Activated CD8-positive, alpha-beta memory T cell treated with anti-CD3 and anti-CD28 coated beads, Interleukin-2, amount 50 U/mL, for 1 hour (primary cell): ENCODE results near the gene TLE1.
"Not testable (repeated sequence)": the region's sequence is repeated elsewhere in the genome, so short reads cannot be mapped to it uniquely, and the experiment has no call there.

Experiments
- DNase-seq: peaks from one replicate; pipeline ENCODE4 v3.0.0-alpha.2; 2020; ENCODE audit errors: extremely low read depth

Gene TLE1

DNA sequence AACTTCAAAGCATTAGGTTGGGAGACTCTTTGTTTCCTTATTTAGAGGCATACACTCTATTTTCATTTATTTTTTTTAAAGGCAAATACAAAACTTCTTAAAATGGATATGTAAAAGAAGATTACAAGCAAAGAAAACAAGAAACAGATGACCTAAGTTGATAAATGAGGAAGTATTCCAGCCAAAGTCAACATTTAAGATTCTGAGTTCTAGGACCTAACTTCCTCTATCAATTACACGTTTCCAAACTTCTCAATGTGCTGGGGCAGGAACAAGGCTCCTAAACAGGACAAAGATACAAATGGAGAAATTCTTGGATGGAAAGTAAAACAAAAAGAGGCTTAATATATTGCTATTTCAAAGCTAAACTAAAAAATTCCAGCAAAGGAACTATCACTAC lies 89.5 kb downstream of the TLE1 start:
- DNase-seq = no peak

DNA sequence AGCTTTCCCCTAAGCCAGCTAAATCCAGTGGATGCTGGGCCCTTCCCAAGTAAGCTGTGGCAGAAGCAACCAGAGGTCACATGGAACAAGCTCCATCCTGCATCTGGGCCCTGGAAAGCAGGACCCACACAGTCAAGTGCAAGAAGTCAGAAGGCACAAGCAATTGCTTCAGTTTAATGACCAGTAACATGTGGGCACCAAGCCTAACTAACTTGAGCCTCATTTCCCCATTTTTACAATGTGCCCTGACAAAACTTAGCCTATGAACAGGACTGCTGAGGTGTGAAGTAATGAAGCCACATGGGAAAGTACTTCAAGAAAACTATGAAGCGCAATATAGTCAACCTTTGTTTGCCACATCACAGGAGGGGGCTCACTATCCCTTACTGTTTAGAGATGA lies 90.5 kb downstream of the TLE1 start:
- no peak for DNase-seq

DNA sequence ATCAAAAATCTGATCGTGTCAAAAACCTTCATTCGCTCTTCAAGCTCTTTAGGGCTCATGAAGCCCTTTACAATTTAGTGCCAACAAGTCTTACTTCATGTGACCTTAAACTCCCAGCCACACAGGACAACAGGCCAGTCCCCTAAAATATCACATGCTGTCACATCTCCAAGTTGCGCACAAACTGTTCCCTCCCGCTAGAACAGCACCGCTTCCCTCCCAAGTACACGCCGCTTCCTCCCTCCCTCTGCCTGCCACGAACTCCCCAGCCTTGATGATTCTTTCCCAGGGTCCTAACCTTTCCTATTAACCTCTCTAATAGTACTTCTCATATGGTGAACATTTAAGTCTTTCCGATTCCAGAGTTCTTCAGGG lies 91.2 kb downstream of the TLE1 start:
- no peak for DNase-seq

DNA sequence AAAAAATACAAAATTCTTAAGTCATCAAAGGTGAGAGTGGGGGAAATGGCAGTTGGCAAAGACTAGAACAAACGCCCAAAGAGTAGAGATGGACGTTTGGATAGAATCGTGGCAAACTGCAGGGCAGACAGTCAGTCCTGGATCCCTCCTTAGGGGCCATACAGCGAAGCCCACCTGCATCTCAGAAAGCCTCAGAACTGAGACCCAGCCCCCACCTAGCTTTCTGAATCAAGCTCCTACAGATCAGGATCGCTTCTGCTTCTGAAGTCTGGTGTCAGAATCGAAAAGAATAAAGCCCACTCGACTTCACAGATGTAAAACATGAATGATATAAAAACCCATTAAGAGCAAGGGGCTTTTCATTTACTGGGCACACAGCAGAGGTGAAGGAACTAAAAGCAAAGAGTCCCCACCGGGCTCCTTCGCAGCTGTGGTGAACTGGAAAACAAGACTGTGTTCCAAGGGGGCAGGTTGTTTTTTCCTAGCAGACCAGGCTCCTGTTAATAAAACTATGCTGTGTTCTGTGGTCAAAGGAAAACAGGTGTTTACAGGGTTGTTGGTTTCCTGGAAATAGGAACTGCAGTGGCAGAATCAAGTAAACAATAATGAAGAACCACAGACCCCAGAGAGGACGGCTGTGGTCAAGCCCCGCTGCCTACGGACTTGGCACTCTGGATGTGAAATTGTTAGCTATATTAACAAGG lies 91.8 kb downstream of the TLE1 start:
- no peak for DNase-seq

DNA sequence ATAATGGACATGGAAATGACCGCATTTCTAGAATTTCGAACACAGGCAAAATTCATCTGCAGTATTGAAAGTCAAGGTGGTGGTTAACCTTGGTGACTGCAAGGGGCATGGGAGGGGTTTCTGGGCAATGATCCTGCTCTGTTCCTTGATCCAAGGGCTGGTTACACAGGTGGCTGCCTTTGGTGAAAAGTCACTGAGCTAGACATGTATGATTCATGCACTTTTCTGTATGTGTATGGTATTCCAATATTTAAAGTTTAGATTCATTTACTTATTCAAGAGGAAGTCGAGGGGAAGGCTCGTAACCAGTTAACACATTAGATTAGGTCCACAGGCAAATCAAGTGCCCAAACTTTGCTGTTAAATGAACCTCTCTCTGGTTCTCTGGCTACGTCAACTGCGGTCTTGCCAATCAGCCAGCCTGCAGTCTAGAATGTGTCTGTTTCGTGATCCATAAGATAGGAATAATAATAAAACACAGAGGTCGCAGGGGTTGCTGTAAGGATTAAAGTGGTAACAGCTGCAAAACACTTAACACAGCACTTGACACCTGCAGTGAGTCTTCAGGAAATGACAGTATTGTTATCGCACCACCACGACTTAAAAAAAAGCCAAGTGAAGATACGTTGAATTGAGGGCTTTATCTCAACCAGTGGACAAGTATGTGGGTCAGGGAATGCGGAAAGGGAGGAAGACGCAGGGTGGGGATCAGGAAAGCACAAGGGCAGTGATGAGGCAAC lies 92.5 kb downstream of the TLE1 start:
- no peak for DNase-seq

DNA sequence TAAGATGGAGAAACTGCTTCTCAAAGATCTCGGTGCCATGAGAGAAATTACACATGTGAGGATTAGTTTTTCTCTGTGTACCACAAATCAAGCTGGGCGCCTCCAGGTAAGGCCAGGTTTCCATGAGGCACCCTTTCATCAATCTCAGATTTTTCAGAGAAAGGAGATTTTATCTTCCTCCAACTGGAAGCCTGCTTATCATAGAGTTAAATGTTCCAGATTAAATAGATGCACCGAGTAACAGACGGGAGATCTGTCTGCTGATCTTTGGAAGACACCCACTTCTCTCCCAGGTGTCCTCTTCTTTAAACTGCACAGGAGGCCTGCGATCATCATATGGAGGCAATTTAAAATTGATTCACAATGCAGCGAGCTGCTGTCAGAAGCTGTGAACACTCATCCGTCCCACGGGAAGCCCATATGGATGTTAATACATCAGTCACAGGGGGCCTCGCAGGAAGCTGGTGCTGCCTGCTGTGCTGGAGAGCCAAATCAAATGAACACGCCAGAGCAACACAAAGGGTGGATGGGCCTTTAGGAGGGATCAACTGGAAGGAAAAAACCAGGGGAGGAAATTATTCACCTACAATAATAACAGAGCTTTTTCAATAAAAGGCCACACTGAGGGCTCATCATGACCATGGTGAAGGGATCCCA lies 93.3 kb downstream of the TLE1 start:
- DNase-seq = no peak

DNA sequence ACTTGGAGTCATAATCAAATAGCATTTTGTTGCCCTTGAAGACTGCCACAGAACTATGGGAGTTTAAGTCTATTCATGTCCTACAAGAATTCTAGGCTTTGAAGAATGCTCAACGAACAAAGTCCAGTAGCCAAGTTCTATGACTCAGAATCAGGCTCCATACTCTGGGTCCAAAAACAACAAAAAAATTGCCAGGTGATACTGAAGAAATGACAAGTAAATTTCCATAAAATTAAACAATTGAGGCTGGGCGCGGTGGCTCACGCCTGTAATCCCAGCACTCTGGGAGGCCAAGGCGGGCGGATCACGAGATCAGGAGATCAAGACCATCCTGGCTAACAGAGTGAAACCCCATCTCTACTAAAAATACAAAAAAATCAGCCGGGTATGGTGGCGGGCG lies 94.1 kb downstream of the TLE1 start:
- DNase-seq = not testable (repeated sequence)

DNA sequence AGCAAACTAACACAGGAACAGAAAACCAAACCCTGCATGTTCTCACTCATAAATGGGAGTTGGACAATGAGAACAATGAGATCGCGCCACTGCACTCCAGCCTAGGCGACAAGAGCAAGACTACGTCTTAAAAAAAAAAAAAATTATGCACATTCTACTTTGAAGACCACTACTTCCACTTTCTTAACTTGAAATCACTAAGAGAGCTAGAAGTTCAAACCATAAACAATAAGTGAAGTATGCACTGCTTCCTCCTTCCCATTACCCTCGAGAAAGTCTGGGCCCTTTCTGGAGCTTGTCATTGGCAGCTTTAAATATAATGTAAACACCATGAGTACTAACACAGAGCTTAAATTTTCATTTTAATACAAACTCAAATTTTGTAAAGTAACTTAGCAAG lies 94.9 kb downstream of the TLE1 start:
- DNase-seq = no peak

DNA sequence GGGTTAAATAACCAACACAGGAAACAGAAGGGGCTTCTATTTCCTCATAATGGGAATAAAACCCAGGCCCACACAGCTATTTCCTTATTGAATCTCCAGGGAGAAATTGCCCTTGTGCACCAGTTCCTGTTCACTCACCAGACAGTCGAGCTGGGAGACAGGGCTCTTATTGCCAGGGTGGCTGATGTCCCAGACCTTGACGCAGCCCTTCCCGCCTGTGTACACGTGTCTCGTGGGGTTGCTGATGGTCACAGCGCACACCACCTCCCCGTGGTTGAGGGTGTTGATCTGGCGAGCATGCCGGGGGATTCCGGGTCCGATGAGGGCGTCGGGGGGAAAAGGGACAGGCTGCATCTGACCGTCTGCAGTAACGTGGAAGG lies 96.5 kb downstream of the TLE1 start:
- DNase-seq = no peak

DNA sequence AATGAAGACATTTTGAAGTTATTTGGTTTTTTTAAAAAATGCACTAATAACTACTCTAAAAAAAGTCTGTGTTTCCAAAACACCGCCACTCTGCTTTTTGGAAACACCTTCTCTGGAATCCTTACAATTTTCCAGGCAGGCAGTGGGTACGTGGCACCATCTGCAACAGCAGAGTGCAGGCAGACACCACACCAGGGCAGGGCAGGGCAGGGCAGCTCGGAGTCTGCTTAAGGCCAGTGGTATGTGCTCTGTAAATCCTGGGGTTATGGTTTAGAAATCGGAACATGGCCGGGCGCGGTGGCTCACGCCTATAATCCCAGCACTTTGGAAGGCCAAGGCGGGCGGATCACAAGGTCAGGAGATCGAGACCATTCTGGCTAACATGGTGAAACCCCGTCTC lies 97.6 kb downstream of the TLE1 start:
- no peak for DNase-seq

DNA sequence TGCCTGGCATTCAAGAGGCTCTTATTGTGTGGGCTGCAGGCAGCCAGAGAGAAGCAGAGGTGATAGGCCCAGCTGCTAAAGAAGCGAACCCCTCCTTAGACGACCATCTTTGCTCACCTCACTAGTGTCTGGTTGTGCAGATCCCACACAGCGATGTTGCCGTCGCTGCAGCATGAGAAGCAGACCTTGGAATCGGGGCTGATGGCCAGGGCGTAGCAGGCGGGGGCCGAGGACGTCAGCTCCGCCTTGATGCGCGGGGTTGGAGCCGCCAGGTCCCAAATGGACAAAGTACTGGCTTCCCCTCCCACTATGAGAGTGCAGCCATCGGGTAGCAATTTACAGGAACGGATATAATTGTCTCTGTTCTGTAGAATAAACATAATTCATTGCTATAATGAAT lies 98.7 kb downstream of the TLE1 start:
- DNase-seq = no peak

DNA sequence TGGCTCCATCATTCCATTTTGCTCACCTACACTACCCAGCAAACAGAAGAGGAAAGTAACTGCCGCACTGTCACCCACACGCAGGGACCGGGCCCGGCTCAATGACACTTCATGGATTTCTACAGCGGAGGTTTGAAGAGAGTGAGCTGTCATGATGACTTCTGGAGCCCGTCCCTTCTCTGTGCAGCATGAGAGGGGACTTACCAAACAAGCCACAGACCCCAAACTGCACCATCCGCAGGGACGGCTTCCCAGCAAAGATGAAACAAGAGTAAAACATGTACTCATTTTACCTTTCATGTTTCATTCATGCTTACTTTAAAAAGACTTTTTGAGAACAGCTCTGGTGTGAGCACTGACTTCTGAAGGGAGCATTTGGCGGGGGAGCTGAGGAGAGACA lies 99.5 kb downstream of the TLE1 start:
- no peak for DNase-seq

DNA sequence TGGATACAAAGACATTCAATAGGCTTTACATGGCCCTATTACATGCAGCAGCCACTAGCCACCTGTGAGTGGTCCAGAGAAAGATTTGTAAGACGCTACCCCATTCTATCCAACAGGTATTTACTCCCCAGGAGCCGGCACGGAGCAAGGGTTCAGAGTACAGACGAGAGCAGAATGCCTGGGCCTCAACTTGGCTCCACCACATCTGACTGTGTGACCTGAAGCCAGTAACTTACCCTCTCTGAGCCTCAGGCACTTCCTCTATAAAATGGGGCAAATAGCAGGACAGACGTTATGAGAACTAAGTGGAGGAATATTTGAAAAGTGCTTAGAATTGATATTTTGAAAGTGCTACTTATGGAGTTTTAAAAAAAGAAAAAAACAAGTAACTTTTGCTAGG lies 100.0 kb downstream of the TLE1 start:
- no peak for DNase-seq

DNA sequence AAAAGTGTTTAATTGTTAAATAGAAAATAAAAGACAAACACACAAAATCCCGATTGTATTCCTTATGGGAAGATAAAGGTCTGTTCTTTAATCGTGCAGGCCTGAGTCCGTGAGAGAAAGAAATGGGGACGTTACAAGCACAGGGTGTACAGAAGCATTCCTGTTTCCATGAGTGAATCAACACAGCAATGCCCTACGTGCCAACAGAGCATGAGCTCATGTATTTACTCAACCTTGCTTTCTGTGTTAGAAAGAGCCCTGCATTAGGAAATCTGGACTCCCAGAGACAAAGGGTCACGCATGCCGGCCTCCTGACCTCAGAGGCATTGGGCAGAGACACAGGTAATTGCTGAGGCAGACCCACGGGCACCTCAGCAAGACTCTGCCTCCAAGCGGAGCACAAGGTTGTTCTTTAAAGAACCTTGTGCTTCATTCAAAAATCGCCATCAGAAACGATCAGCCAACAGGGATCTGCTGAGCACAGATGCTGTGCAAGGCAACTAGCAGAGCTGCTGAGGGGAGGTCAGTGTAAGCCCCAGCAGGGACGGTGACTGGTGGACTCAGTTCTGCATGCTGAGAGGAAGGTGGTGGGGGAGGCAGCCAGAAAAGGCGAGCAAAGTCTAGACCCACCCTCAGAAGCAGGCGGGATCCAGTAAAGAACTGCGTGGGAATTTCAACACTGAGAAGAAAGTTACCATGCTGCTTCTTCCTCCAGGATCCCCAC lies 101.0 kb downstream of the TLE1 start:
- DNase-seq = no peak

DNA sequence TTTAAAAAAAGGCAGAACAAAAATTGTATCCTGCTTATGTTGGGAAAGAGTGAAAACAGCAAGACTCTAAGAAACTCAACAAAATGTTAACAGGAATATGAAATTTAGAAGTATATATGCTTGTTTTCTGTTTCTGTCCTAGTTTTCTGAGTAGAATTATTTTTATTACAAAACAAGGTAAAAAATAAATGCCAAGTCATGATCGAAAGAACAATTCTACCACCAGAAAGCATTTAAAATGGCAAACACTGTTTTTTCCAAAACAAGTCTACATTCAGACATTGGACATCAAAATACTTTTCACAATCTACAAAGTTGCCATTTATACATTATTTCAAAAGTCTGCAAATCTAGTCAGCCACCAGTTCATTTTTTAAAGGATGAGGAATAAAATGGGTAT lies 102.6 kb downstream of the TLE1 start:
- no peak for DNase-seq

DNA sequence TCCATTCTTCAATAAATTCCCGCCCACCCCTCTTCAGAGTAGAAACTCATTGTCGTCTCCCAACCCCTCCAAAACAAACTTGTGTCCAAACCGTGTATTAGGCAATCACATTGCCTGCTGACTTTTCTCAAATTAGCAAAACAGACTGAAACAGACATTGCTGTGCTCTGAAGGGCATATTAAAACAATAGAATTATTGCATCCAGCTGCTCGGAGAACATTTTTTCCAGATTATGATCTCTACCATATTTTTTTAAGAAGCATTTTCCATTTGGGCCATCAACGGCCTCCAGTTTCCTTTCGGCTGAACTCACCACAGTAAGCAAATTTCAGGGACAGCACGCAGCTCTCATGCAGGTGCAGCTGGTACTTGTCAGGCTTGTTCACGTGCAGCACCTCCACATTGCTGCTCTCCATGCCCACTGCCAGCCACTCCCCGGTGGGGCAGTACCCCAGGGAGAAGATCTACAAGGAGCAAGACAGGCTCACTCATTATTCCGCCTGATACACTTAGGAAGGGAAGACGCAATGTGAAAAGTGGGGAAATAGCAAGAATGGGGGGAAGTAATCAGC lies 104.1 kb downstream of the TLE1 start:
- DNase-seq = no peak

DNA sequence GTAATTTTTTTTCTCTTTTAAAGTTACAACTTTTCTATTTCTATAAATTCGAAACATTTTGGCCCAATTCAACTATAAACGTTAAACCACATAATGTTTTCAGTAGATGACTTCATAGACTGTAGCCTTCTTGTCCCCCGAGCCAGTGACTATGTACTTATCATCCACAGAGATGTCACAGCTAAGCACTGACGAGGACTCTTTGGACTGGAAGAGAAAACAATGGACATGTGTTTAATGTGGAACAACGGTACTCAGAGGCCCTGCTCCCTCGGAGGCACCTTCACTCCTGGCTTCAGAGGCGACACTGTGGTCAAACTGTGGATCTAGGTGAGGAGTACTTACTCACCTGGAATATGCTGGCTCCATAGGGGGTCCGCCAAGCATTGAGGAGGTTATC lies 105.2 kb downstream of the TLE1 start:
- DNase-seq = no peak

DNA sequence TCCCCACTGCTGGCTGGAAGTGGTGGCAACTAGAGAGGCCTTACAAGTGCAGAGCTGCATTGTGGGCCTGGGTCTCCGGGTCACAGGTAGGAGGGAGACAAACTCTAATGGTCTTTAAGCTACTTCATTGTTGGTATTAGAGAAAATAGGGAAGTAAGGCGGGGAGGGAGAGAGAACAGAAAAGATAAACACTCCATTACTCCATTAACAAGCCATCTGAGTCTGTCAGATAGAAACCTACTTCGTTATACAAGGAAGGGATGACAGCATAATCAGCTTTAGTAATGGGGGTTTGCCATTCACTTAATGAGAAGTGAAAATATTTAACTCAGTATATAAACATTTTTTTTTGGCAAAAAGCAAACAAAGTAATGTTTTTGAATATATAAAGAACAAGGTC lies 107.4 kb downstream of the TLE1 start:
- no peak for DNase-seq

DNA sequence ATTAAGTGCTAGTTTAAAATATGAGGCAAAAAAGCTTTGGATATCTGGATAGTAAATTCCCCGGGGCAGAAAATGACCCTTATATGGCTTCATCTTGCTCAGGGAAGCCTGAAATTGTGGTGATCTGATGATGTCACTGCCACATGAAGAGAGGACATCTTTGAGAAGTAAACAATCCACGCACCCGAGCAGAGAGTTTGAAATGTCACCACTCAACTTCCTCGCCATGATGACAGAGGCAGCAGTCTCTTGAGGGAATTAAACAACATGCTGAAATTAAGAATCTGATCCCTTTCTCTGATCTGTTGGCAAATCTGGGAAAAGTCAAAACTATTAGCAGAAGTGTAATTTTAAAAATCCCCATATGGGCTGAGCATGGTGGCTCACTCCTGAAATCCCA lies 110.0 kb downstream of the TLE1 start:
- DNase-seq = no peak

DNA sequence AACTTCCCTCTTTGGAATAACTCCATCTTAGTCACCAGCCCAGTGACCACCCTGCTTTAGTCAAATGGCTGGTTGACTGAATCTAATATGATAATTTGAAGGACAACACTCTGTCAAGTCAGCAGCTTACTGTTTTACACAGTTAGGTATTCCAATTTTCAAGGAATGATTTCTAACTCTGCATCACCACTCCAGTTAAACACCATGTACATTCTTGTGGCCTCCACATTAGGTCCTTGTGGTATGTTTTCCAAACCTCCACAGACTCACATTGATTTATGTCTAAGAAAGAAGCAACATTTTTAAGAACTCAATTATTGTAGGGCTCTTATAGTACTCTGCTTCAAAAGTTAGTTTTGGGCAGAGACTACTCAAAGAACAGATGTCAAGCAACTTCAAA lies 110.7 kb downstream of the TLE1 start:
- no peak for DNase-seq

DNA sequence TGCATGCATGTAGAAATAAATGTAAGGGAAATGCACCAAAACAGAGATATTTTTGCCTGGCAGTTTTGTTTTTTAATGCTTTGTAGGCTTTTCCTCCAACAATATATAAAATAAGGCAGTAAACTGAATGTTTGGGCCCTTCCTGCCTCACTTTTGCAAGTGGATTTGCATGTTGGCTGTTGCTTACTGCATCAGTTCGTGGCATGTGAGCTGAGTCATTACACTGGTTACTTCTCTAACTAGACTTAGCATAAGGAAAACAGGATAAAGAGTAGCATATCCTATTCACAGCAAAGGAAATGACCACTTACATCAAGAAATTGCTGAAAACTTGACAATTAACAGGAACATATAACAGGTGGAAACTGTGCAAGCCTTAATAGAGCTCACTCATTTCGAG lies 113.4 kb downstream of the TLE1 start:
- no peak for DNase-seq

DNA sequence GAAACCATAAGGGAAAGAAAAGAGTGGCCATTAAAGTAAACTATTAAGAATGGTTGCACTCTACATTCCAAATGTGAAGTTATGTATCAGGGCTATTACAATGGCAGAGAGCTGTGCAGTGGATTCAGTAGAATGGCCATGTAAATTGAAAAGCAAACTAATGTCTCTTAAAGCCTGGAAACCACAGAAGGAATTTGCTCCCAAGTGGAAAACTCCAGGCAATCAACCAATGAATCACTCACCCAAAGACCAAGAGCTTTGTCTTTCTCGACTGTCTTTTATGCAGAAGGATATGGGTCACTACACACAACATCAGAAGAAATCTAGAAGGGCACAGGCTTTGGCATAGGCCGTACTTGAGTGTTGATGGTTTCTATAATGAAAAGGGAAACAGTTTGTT lies 114.9 kb downstream of the TLE1 start:
- DNase-seq = no peak
